Common myeloid progenitor, CD34-positive (primary cell): ENCODE measurements around the gene MMP1. TPM values are rescaled to one million over a fixed set of nuclear protein-coding genes. Genes with fewer than 3 reads are reported as not detected.

ENCODE experiments used
- CTCF ChIA-PET: fragments of 350-600 bp; sonication (Branson Sonifier 250); formaldehyde crosslinking; loops from one replicate; lab custom pipeline; 2021; ENCODE audit warnings: antibody characterized with exemption; lab: Charles Lee
- POLR2A ChIA-PET: fragments of 350-600 bp; sonication (Branson Sonifier 250); formaldehyde crosslinking; loops from one replicate; lab custom pipeline; 2021; ENCODE audit warnings: antibody characterized with exemption; lab: Charles Lee
- DNase-seq, 3 donors: peaks; one replicate each; pipeline versions ENCODE4 v3.0.0 to v3.0.0-alpha.2; 2013
- H3K27ac ChIP-seq, 2 experiments: 1 replicate in 1 of 2; 2 replicates in 1 of 2; pipeline ENCODE4 v1.7.0; 2013; ENCODE audit warnings: inconsistent platforms in 2 of 2, low read length in 2 of 2, mild to moderate bottlenecking in 2 of 2, low read depth in 1 of 2, moderate library complexity in 1 of 2; ENCODE audit not compliant: severe bottlenecking in 2 of 2, insufficient read depth in 1 of 2, poor library complexity in 1 of 2
- H3K27me3 ChIP-seq, 5 experiments: replicated peaks in 2 of 5; 1 replicate in 3 of 5; 2 replicates in 2 of 5; pipeline versions ENCODE4 v1.6.1 to v1.7.0; 2013; ENCODE audit warnings: low read length in 4 of 5, mild to moderate bottlenecking in 2 of 5, moderate library complexity in 2 of 5, inconsistent platforms in 1 of 5; ENCODE audit not compliant: insufficient read depth in 5 of 5, control insufficient read depth in 4 of 5
- H3K36me3 ChIP-seq, 4 experiments: 1 replicate in 2 of 4; 2 replicates in 2 of 4; pipeline versions ENCODE4 v1.6.1 to v1.7.0; 2013; ENCODE audit warnings: low read length in 3 of 4, control low read depth in 1 of 4, mild to moderate bottlenecking in 1 of 4; ENCODE audit not compliant: control insufficient read depth in 4 of 4, insufficient read depth in 4 of 4
- H3K4me1 ChIP-seq, 4 experiments: 1 replicate in 3 of 4; 2 replicates in 1 of 4; pipeline versions ENCODE4 v1.6.1 to v1.7.1; 2013; ENCODE audit warnings: low read length in 3 of 4, mild to moderate bottlenecking in 3 of 4, control low read depth in 1 of 4, inconsistent platforms in 1 of 4, moderate library complexity in 1 of 4; ENCODE audit not compliant: control insufficient read depth in 4 of 4, insufficient read depth in 4 of 4; ENCODE audit errors: control extremely low read depth in 1 of 4
- H3K4me3 ChIP-seq, 7 experiments: 1 replicate in 4 of 7; 2 replicates in 3 of 7; pipeline versions ENCODE4 v1.5.1 to v1.7.0; 2013; ENCODE audit warnings: mild to moderate bottlenecking in 7 of 7, low read length in 6 of 7, moderate library complexity in 6 of 7, inconsistent platforms in 2 of 7, low read depth in 2 of 7, control low read depth in 1 of 7; ENCODE audit not compliant: insufficient read depth in 4 of 7, control insufficient read depth in 1 of 7; ENCODE audit errors: extremely low read depth in 1 of 7
- H3K9me3 ChIP-seq, 5 experiments: 1 replicate in 4 of 5; 2 replicates in 1 of 5; pipeline versions ENCODE4 v1.6.1 to v1.7.1; 2013; ENCODE audit warnings: low read length in 4 of 5, mild to moderate bottlenecking in 2 of 5, inconsistent platforms in 1 of 5, low read depth in 1 of 5, moderate library complexity in 1 of 5; ENCODE audit not compliant: control insufficient read depth in 4 of 5, insufficient read depth in 2 of 5; ENCODE audit errors: control extremely low read depth in 1 of 5
- WGBS: methylation state at CpG from one replicate; pipeline ENCODE4 v1.1.5; 2013; ENCODE audit not compliant: insufficient coverage; 5-methylcytosine and 5-hydroxymethylcytosine counted together
- polyA plus RNA-seq: library from polyadenylated mRNA; unstranded; fragments of 120-200 nt; gene quantifications from one replicate; pipeline ENCODE4 v1.2.1, GENCODE V29; 2013

The MMP1 gene
- polyA plus RNA-seq, result not detected

DNA sequence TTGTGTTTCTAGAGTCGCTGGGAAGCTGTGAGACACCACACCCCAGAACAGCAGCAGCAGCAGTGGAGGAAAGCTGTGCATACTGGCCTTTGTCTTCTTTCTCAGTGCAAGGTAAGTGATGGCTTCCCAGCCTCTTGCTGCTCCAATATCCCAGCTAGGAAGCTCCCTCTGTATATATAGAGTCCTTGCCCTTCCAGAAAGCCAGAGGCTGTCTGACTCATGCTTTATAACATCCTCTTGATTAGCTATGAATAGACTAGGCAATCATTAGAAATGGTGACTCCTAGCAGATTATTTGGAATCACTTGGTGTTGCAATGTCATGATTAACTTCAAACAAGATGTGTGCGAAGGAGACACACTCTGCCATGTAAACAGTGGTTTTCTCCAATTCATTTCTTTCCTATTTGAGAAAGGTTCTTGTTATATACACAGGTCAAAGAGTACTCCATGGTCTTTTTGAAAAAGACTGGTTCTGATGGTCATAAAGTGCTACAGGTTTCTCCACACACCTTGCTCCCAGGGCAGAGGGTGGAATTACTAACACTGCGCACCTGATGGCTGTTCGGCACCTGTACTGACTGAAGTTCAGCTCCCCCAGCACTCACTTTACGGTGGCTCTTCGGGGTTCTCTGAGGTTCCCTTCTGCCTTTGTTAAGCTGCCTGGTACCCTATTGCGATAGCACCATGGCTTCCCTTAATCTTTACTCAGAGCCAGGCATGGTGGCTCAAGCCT lies at the start of gene MMP1:
Gene MMP1 (minus strand): TSS at position 149 of the 735 bp plus-strand sequence. CDS start 68 bp downstream, at position 81.
- Histone ChIP-seq H3K36me3 (no peaks in the 10 kb centered on the region), H3K9me3 (no peaks in the 10 kb centered on the region), H3K27ac (no peak within 1 kb of the TSS), H3K4me1 (no peaks in the 10 kb centered on the region), H3K27me3 (peaks cover 0 to 4% (median 0%) of the 10 kb centered on the region in 5 experiments), H3K4me3 (no peak within 1 kb of the TSS)
- WGBS, result 97% methylated on average over 7 of the region's 7 CpGs
- CTCF ChIA-PET, result no interaction called here
- no peak for DNase-seq
- POLR2A ChIA-PET, result no interaction called here

- Histone ChIP-seq H3K27me3 (peaks cover 0 to 25% (median 4%) of the 10 kb centered on the region in 5 experiments), H3K36me3 (no peaks in the 10 kb centered on the region), H3K4me1 (no peaks in the 10 kb centered on the region), H3K4me3 (no peak overlapping the region), H3K9me3 (no peaks in the 10 kb centered on the region), H3K27ac (no peak overlapping the region)
- ChIA-PET CTCF (interaction anchor here (0.6 kb wide), 1 partner anchor 1817 kb away, joined by 3 read pairs; no protein-coding TSS in a partner anchor), POLR2A (no interaction called here)
- 95% methylated on average over 3 of the region's 3 CpGs for WGBS
- no peak for DNase-seq
These were observed 48.3 kb upstream of the MMP1 start for GRCh38 chr11:102846292-102846691.

- WGBS, result 97% methylated on average over 3 of the region's 4 CpGs
- H3K4me1 ChIP-seq, result no peaks in the 10 kb centered on the region
- DNase-seq, result no peak
- H3K9me3 ChIP-seq, result no peaks in the 10 kb centered on the region
- CTCF ChIA-PET, result no interaction called here
- POLR2A ChIA-PET, result no interaction called here
- H3K27me3 ChIP-seq, result peaks cover 0 to 24% (median 3%) of the 10 kb centered on the region in 5 experiments
- H3K4me3 ChIP-seq, result no peak within 1 kb of the TSS
- no peak within 1 kb of the TSS for H3K27ac ChIP-seq
- no peaks in the 10 kb centered on the region for H3K36me3 ChIP-seq
These were observed 45.5 kb upstream of the MMP1 start, which contains the start of gene MMP3 for GRCh38 chr11:102843489-102843888. Gene MMP3, minus strand, starts transcription at chr11:102843609. Its CDS starts 63 bp downstream, at chr11:102843546.

DNA sequence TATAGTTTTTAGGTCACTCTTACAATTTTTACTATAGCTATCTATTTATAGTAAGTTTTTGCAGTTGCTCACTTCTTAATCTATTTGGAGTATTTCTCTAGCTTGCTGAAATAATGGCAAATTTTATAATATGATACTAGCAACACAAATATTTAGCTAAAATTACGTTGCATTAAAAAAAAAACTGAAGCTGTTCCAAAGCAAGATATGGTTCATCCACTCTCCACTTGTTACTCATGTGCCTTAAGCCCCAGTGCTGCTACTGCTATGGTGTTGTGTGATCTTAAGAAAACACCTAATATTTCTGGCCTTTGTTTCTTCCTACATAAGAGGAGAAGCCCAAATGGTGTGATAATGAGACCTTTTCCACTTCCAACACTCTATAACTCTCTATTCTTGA lies 45.0 kb upstream of the MMP1 start:
- WGBS, result no CpG with 5 or more reads among the region's 1 CpG
- DNase-seq, result no peak

GRCh38 chr11:102840018-102840417 lies 42.1 kb upstream of the MMP1 start:
- CTCF ChIA-PET, result no interaction called here
- Histone ChIP-seq H3K4me1 (no peaks in the 10 kb centered on the region), H3K27me3 (peaks cover 0 to 21% (median 3%) of the 10 kb centered on the region in 5 experiments), H3K27ac (no peak overlapping the region), H3K4me3 (no peak overlapping the region), H3K9me3 (no peaks in the 10 kb centered on the region), H3K36me3 (no peaks in the 10 kb centered on the region)
- 86% methylated on average over 4 of the region's 5 CpGs for WGBS
- DNase-seq, result no peak
- POLR2A ChIA-PET, result no interaction called here

More for the DNA sequence above, 45.0 kb upstream of the MMP1 start:
- Histone ChIP-seq H3K36me3 (no peaks in the 10 kb centered on the region), H3K4me1 (no peaks in the 10 kb centered on the region), H3K27me3 (peaks cover 0 to 23% (median 3%) of the 10 kb centered on the region in 5 experiments), H3K27ac (no peak overlapping the region), H3K9me3 (no peaks in the 10 kb centered on the region), H3K4me3 (no peak overlapping the region)
- ChIA-PET POLR2A (no interaction called here), CTCF (no interaction called here)

- H3K4me1 ChIP-seq, result no peaks in the 10 kb centered on the region
- H3K27ac ChIP-seq, result no peak overlapping the region
- H3K36me3 ChIP-seq, result no peaks in the 10 kb centered on the region
- DNase-seq, result no peak
- no peak overlapping the region for H3K4me3 ChIP-seq
- CTCF ChIA-PET, result no interaction called here
- H3K9me3 ChIP-seq, result no peaks in the 10 kb centered on the region
- WGBS, result 100% methylated on average over 2 of the region's 2 CpGs
- POLR2A ChIA-PET, result no interaction called here
- peaks cover 0 to 17% (median 2%) of the 10 kb centered on the region in 5 experiments for H3K27me3 ChIP-seq
These were observed 39.7 kb upstream of the MMP1 start for GRCh38 chr11:102837646-102838045.

GRCh38 chr11:102837156-102837555 lies 39.2 kb upstream of the MMP1 start:
- POLR2A ChIA-PET, result no interaction called here
- Histone ChIP-seq H3K4me1 (no peaks in the 10 kb centered on the region), H3K27ac (no peak overlapping the region), H3K27me3 (peaks cover 0 to 19% (median 3%) of the 10 kb centered on the region in 5 experiments), H3K9me3 (no peaks in the 10 kb centered on the region), H3K36me3 (no peaks in the 10 kb centered on the region), H3K4me3 (no peak overlapping the region)
- DNase-seq, result no peak
- WGBS, result no CpG with 5 or more reads among the region's 2 CpGs
- CTCF ChIA-PET, result no interaction called here
